GM23338 (cell line): ENCODE measurements around the gene TRAK1. TPM values are rescaled to one million over a fixed set of nuclear protein-coding genes. Genes with fewer than 3 reads are reported as not detected.

Experiments used
- ATAC-seq: fragments of 200-7000 bp; cut with Tn5 transposase; 3 replicates; pipeline ENCODE4 v1.9.1; 2020
- DNase-seq: peaks from one replicate; pipeline ENCODE4 v3.0.0-alpha.2; 2015; ENCODE audit warnings: low spot score
- H2AFZ ChIP-seq: fragments of 200-600 bp; sonication (generic); 2 replicates; pipeline ENCODE4 v1.8.0; 2016; ENCODE audit warnings: antibody characterized with exemption, mild to moderate bottlenecking, moderate library complexity
- H3F3A ChIP-seq: fragments of 200-600 bp; sonication (generic); replicated peaks from 2 replicates; pipeline ENCODE4 v1.8.0; 2017; ENCODE audit warnings: antibody characterized with exemption, mixed run types, low read depth
- H3K27ac ChIP-seq: fragments of 200-600 bp; sonication (generic); 2 replicates; pipeline ENCODE4 v1.6.1; 2016; ENCODE audit warnings: low read depth
- H3K27me3 ChIP-seq: fragments of 200-600 bp; sonication (generic); 2 replicates; pipeline ENCODE4 v1.8.0; 2016; ENCODE audit warnings: mild to moderate bottlenecking, mixed run types, moderate library complexity; ENCODE audit not compliant: insufficient read depth
- H3K36me3 ChIP-seq: fragments of 200-600 bp; sonication (generic); 2 replicates; pipeline ENCODE4 v1.8.0; 2016; ENCODE audit warnings: mild to moderate bottlenecking; ENCODE audit not compliant: insufficient read depth
- H3K4me1 ChIP-seq: fragments of 200-600 bp; sonication (generic); 2 replicates; pipeline ENCODE4 v1.8.0; 2016; ENCODE audit warnings: mild to moderate bottlenecking, moderate library complexity; ENCODE audit not compliant: insufficient read depth
- H3K4me2 ChIP-seq: fragments of 200-600 bp; sonication (generic); 2 replicates; pipeline ENCODE4 v1.7.1; 2017; ENCODE audit warnings: mixed run types
- H3K4me3 ChIP-seq: fragments of 200-600 bp; sonication (generic); 2 replicates; pipeline ENCODE4 v1.6.1; 2016; ENCODE audit warnings: mixed run types
- H3K79me2 ChIP-seq: fragments of 200-600 bp; sonication (generic); replicated peaks from 2 replicates; pipeline ENCODE4 v1.8.0; 2017; ENCODE audit warnings: mild to moderate bottlenecking; ENCODE audit not compliant: insufficient read depth
- H3K9me2 ChIP-seq: fragments of 200-600 bp; sonication (generic); 2 replicates; pipeline ENCODE4 v1.8.0; 2017; ENCODE audit not compliant: insufficient read depth
- H4K20me1 ChIP-seq: fragments of 200-600 bp; sonication (generic); replicated peaks from 2 replicates; pipeline ENCODE4 v1.8.0; 2017; ENCODE audit warnings: mild to moderate bottlenecking; ENCODE audit not compliant: insufficient read depth
- H3K27ac Mint-ChIP-seq: 2 replicates; pipeline ENCODE4 v1.8.0; 2020; ENCODE audit warnings: inconsistent platforms, mild to moderate bottlenecking, moderate library complexity, mixed read lengths
- H3K27me3 Mint-ChIP-seq: 3 replicates; pipeline ENCODE4 v1.8.0; 2022; ENCODE audit warnings: low read depth, mild to moderate bottlenecking, moderate library complexity, mixed read lengths, inconsistent platforms; ENCODE audit not compliant: insufficient read depth, poor library complexity
- H3K36me3 Mint-ChIP-seq: 3 replicates; pipeline ENCODE4 v1.8.0; 2021; ENCODE audit warnings: low read depth, mild to moderate bottlenecking, inconsistent platforms, moderate library complexity, mixed read lengths
- H3K4me1 Mint-ChIP-seq: 3 replicates; pipeline ENCODE4 v1.8.0; 2020; ENCODE audit warnings: mild to moderate bottlenecking, inconsistent platforms, mixed read lengths
- H3K4me3 Mint-ChIP-seq: 3 replicates; pipeline ENCODE4 v1.8.0; 2021; ENCODE audit warnings: moderate library complexity, mild to moderate bottlenecking, inconsistent platforms, mixed read lengths
- H3K9me3 Mint-ChIP-seq: 3 replicates; pipeline ENCODE4 v1.8.0; 2020; ENCODE audit warnings: moderate library complexity, mild to moderate bottlenecking, inconsistent platforms, mixed read lengths
- CREB1 ChIP-seq: fragments of 250-450 bp; sonication (Bioruptor Pico); IDR thresholded peaks from 2 replicates; pipeline ENCODE4 v1.5.0; 2020; ENCODE audit warnings: low read depth, mild to moderate bottlenecking, moderate library complexity
- EZH2phosphoT487 ChIP-seq: fragments of 200-600 bp; sonication (generic); IDR thresholded peaks from one replicate; pipeline ENCODE4 v1.8.1; 2018; ENCODE audit warnings: antibody characterized with exemption; ENCODE audit not compliant: unreplicated experiment
- JUNB ChIP-seq: IDR thresholded peaks from one replicate; pipeline ENCODE4 v1.6.1; 2016; ENCODE audit warnings: antibody characterized with exemption; ENCODE audit not compliant: unreplicated experiment
- NANOG ChIP-seq: IDR thresholded peaks from 2 replicates; pipeline ENCODE4 v1.6.1; 2016; ENCODE audit warnings: antibody characterized with exemption, borderline replicate concordance
- STAT1 ChIP-seq: IDR thresholded peaks from one replicate; pipeline ENCODE4 v1.6.1; 2016; ENCODE audit warnings: antibody characterized with exemption; ENCODE audit not compliant: unreplicated experiment
- ZNF114 ChIP-seq: fragments of 250-450 bp; sonication (Bioruptor Pico); IDR thresholded peaks from 2 replicates; pipeline ENCODE4 v1.5.0; 2020; ENCODE audit warnings: mild to moderate bottlenecking, moderate library complexity
- ZNF331 ChIP-seq: fragments of 250-450 bp; sonication (Bioruptor Pico); IDR thresholded peaks from 2 replicates; pipeline ENCODE4 v1.5.0; 2020; ENCODE audit warnings: low read depth, mild to moderate bottlenecking, moderate library complexity
- polyA plus RNA-seq: library from polyadenylated mRNA; unstranded; fragments of >200 nt; fragmentation: Nextera tagmentation; extraction: Ambion mirVana; gene quantifications from 2 replicates; pipeline ENCODE4 v1.2.1, GENCODE V29; 2016
- total RNA-seq: library from RNA; depleted of rRNA; stranded (reverse); fragments of >200 nt; shearing (Covaris generic); gene quantifications from 2 replicates; pipeline ENCODE4 v1.2.3, GENCODE V29; 2014
- TF ChIP-seq, protein P1 (sequence below): fragments of 250-450 bp; sonication (Bioruptor Pico); IDR thresholded peaks from 2 replicates; pipeline ENCODE4 v1.5.0; 2020; ENCODE audit warnings: mild to moderate bottlenecking, moderate library complexity
- TF ChIP-seq, protein P2 (sequence below): IDR thresholded peaks from 2 replicates; pipeline ENCODE4 v1.6.1; 2016; ENCODE audit warnings: antibody characterized with exemption

The TRAK1 gene
- total and polyA plus RNA-seq, 2 experiments from 2014 or later = 13.4 to 47.4 TPM

DNA sequence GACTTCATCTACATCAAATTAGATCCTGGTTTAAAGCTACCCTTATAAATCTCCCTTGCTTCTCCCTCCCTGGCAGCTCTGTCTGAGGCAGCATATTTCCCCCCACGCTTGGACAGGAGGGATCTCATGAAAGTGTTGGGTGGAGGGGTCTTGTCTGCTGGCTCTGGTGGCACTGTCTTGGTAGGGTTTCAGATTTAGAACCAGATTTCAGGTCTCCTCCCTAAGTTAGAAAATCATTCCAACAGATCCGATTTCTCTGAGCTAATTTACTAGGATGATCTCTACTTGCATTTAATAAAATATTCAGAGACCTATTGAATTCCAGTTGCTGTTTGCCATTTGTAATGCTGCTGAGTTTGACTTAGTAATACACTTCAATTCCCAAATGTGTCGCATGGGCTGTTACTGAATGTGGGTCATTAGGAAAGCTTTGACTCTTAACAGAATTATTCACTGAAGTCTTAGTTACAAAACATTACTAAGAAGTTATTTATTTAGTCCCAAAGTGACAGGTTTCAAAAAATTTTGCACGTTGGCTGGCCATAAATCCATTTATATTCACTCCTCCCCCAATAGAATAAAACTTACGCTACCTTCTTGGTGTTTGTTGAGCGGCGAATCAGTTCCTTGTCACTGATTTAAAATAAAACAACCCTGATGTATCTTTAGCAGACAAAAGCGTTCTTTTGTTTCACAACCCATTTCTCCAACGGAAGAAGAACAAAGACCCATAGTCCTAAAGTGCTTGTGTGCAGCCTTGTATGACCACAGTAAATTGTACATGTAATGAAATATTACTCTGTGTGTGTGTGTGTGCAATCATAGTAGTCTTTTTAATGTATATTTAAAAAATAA is 84.5 kb downstream of the TRAK1 start:
- no peak for ATAC-seq
- Histone ChIP-seq H3K27me3 (no peaks in the 10 kb centered on the region), H3K79me2 (peaks cover 59% of the 10 kb centered on the region), H4K20me1 (peaks cover 6% of the 10 kb centered on the region), H3K27ac (no peak overlapping the region), H3K4me3 (no peak overlapping the region), H3F3A (no peaks in the 10 kb centered on the region), H3K36me3 (no peaks in the 10 kb centered on the region), H3K4me2 (no peak overlapping the region), H3K4me1 (peaks cover 6% of the 10 kb centered on the region), H3K9me2 (no peaks in the 10 kb centered on the region), H2AFZ (no peak overlapping the region)
- Mint-ChIP-seq H3K27me3 (peaks cover 10% of the 10 kb centered on the region), H3K9me3 (no peaks in the 10 kb centered on the region), H3K4me3 (no peak overlapping the region), H3K27ac (peak overlapping the region; percentile 77), H3K4me1 (peaks cover 14% of the 10 kb centered on the region), H3K36me3 (peaks cover 5% of the 10 kb centered on the region; the same call in 2 of the 3 replicates)
- DNase-seq = no peak
- no peak for TF ChIP-seq JUNB
- no peak for TF ChIP-seq NANOG
- TF ChIP-seq, protein P1, sequence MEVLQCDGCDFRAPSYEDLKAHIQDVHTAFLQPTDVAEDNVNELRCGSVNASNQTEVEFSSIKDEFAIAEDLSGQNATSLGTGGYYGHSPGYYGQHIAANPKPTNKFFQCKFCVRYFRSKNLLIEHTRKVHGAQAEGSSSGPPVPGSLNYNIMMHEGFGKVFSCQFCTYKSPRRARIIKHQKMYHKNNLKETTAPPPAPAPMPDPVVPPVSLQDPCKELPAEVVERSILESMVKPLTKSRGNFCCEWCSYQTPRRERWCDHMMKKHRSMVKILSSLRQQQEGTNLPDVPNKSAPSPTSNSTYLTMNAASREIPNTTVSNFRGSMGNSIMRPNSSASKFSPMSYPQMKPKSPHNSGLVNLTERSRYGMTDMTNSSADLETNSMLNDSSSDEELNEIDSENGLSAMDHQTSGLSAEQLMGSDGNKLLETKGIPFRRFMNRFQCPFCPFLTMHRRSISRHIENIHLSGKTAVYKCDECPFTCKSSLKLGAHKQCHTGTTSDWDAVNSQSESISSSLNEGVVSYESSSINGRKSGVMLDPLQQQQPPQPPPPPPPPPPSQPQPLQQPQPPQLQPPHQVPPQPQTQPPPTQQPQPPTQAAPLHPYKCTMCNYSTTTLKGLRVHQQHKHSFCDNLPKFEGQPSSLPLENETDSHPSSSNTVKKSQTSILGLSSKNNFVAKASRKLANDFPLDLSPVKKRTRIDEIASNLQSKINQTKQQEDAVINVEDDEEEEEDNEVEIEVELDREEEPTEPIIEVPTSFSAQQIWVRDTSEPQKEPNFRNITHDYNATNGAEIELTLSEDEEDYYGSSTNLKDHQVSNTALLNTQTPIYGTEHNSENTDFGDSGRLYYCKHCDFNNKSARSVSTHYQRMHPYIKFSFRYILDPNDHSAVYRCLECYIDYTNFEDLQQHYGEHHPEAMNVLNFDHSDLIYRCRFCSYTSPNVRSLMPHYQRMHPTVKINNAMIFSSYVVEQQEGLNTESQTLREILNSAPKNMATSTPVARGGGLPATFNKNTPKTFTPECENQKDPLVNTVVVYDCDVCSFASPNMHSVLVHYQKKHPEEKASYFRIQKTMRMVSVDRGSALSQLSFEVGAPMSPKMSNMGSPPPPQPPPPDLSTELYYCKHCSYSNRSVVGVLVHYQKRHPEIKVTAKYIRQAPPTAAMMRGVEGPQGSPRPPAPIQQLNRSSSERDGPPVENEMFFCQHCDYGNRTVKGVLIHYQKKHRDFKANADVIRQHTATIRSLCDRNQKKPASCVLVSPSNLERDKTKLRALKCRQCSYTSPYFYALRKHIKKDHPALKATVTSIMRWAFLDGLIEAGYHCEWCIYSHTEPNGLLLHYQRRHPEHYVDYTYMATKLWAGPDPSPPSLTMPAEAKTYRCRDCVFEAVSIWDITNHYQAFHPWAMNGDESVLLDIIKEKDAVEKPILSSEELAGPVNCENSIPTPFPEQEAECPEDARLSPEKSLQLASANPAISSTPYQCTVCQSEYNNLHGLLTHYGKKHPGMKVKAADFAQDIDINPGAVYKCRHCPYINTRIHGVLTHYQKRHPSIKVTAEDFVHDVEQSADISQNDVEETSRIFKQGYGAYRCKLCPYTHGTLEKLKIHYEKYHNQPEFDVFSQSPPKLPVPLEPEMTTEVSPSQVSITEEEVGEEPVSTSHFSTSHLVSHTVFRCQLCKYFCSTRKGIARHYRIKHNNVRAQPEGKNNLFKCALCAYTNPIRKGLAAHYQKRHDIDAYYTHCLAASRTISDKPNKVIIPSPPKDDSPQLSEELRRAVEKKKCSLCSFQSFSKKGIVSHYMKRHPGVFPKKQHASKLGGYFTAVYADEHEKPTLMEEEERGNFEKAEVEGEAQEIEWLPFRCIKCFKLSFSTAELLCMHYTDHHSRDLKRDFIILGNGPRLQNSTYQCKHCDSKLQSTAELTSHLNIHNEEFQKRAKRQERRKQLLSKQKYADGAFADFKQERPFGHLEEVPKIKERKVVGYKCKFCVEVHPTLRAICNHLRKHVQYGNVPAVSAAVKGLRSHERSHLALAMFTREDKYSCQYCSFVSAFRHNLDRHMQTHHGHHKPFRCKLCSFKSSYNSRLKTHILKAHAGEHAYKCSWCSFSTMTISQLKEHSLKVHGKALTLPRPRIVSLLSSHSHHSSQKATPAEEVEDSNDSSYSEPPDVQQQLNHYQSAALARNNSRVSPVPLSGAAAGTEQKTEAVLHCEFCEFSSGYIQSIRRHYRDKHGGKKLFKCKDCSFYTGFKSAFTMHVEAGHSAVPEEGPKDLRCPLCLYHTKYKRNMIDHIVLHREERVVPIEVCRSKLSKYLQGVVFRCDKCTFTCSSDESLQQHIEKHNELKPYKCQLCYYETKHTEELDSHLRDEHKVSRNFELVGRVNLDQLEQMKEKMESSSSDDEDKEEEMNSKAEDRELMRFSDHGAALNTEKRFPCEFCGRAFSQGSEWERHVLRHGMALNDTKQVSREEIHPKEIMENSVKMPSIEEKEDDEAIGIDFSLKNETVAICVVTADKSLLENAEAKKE (CRISPR knock-in tag) = no peak
- no peak for TF ChIP-seq ZNF331 (CRISPR knock-in tag)
- no peak for TF ChIP-seq EZH2phosphoT487
- TF ChIP-seq, protein P2, sequence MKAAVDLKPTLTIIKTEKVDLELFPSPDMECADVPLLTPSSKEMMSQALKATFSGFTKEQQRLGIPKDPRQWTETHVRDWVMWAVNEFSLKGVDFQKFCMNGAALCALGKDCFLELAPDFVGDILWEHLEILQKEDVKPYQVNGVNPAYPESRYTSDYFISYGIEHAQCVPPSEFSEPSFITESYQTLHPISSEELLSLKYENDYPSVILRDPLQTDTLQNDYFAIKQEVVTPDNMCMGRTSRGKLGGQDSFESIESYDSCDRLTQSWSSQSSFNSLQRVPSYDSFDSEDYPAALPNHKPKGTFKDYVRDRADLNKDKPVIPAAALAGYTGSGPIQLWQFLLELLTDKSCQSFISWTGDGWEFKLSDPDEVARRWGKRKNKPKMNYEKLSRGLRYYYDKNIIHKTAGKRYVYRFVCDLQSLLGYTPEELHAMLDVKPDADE = no peak
- no peak for TF ChIP-seq CREB1
- TF ChIP-seq STAT1 = no peak
- TF ChIP-seq ZNF114 (CRISPR knock-in tag) = no peak
